ENCODE results near the gene CBX4. TPM values are rescaled to one million over a fixed set of nuclear protein-coding genes. Genes with fewer than 3 reads are reported as not detected.

The CBX4 gene
- total and polyA plus RNA-seq, 2 donors (not counting 1 experiment from before 2014, with no cell fraction given) = 5.4 to 13.4 TPM

GRCh38 chr17:79798299-79799173, 40.7 kb downstream of the CBX4 start:
- DNase-seq (ENCODE audit: low read depth in 2 of 2) = no peak
- peaks cover 57% of the 10 kb centered on the region for H3K27me3 ChIP-seq (ENCODE audit: control insufficient read depth, insufficient read depth, low read length)
- peak overlapping the region; percentile 37 for H3K4me2 ChIP-seq (ENCODE audit: extremely low read depth, insufficient read depth, low read length)
- no peak overlapping the region for H3K27ac ChIP-seq (ENCODE audit: insufficient read depth, low read length)
- TF ChIP-seq, protein P1, sequence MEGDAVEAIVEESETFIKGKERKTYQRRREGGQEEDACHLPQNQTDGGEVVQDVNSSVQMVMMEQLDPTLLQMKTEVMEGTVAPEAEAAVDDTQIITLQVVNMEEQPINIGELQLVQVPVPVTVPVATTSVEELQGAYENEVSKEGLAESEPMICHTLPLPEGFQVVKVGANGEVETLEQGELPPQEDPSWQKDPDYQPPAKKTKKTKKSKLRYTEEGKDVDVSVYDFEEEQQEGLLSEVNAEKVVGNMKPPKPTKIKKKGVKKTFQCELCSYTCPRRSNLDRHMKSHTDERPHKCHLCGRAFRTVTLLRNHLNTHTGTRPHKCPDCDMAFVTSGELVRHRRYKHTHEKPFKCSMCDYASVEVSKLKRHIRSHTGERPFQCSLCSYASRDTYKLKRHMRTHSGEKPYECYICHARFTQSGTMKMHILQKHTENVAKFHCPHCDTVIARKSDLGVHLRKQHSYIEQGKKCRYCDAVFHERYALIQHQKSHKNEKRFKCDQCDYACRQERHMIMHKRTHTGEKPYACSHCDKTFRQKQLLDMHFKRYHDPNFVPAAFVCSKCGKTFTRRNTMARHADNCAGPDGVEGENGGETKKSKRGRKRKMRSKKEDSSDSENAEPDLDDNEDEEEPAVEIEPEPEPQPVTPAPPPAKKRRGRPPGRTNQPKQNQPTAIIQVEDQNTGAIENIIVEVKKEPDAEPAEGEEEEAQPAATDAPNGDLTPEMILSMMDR (conservative IDR thresholded peaks at IDR 0.05 in 1 of 2, IDR thresholded peaks at IDR 0.05 in 1 of 2; ENCODE audit: low read depth in 1 of 2, low read length in 2 of 2) = no peak
- TF ChIP-seq EZH2 (IDR thresholded peaks at IDR 0.05; ENCODE audit: low read length, missing control alignments) = peak; percentile 100
- no peak overlapping the region for H2AFZ ChIP-seq (ENCODE audit: low read length)
- no peaks in the 10 kb centered on the region for H3K9me3 ChIP-seq (ENCODE audit: control insufficient read depth, insufficient read depth, low read depth, low read length)
- peak overlapping the region in 1 of 4 experiments; percentile 49 for H3K4me3 ChIP-seq (replicated peaks in 1 of 4; ENCODE audit: control extremely low read depth in 1 of 4, insufficient read depth in 1 of 4, low read depth in 3 of 4, low read length in 4 of 4)
- H4K20me1 ChIP-seq (ENCODE audit: control insufficient read depth, extremely low read depth, insufficient read depth, low read length) = no peaks in the 10 kb centered on the region
- H3K79me2 ChIP-seq (ENCODE audit: control insufficient read depth, insufficient read depth, low read length) = no peaks in the 10 kb centered on the region
- H3K36me3 ChIP-seq (ENCODE audit: control insufficient read depth, insufficient read depth, low read length) = peaks cover 6% of the 10 kb centered on the region
- no peak overlapping the region for H3K9ac ChIP-seq (ENCODE audit: insufficient read depth, low read length)
- peaks cover 8% of the 10 kb centered on the region for H3K4me1 ChIP-seq (ENCODE audit: control insufficient read depth, extremely low read depth, insufficient read depth, low read length)

GRCh38 chr17:79797492-79798298, 41.5 kb downstream of the CBX4 start:
- TF ChIP-seq, protein P1 (conservative IDR thresholded peaks at IDR 0.05 in 1 of 2, IDR thresholded peaks at IDR 0.05 in 1 of 2; ENCODE audit: low read depth in 1 of 2, low read length in 2 of 2) = no peak
- TF ChIP-seq EZH2 (IDR thresholded peaks at IDR 0.05; ENCODE audit: low read length, missing control alignments) = no peak
- Histone ChIP-seq H3K27ac (ENCODE audit: insufficient read depth, low read length) (no peak overlapping the region), H4K20me1 (ENCODE audit: control insufficient read depth, extremely low read depth, insufficient read depth, low read length) (no peaks in the 10 kb centered on the region), H3K79me2 (ENCODE audit: control insufficient read depth, insufficient read depth, low read length) (no peaks in the 10 kb centered on the region), H3K36me3 (ENCODE audit: control insufficient read depth, insufficient read depth, low read length) (peaks cover 6% of the 10 kb centered on the region), H3K27me3 (ENCODE audit: control insufficient read depth, insufficient read depth, low read length) (peaks cover 49% of the 10 kb centered on the region), H3K4me1 (ENCODE audit: control insufficient read depth, extremely low read depth, insufficient read depth, low read length) (peaks cover 8% of the 10 kb centered on the region), H2AFZ (ENCODE audit: low read length) (no peak overlapping the region), H3K9me3 (ENCODE audit: control insufficient read depth, insufficient read depth, low read depth, low read length) (no peaks in the 10 kb centered on the region), H3K4me2 (ENCODE audit: extremely low read depth, insufficient read depth, low read length) (peak overlapping the region; percentile 40), H3K4me3 (replicated peaks in 1 of 4; ENCODE audit: control extremely low read depth in 1 of 4, insufficient read depth in 1 of 4, low read depth in 3 of 4, low read length in 4 of 4) (peak overlapping the region in 2 of 4 experiments; percentile 6 to 49), H3K9ac (ENCODE audit: insufficient read depth, low read length) (peak overlapping the region; percentile 50)
- no peak for DNase-seq (ENCODE audit: low read depth in 2 of 2)

All from fibroblast of lung (primary cell).